ENCODE measurements around the gene NRG3.

The NRG3 gene

DNA sequence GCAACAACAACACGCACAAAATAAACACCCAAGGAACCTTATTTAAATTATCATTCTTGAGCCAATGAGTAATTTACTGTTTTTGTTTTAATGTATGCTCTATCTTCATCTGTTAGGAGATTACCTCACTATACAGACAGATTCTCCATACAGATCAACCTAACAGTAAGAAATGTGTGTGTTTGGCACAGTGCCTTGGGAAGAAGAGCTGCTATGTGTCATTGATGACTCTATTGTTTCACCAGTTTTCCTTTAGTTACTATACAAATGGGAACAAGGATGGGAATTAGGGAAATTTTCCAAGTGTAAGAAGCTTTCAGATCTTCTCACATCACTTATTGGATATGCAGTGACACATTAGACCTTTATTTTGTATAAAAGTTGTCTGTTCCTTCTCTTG lies 640.3 kb downstream of the NRG3 start:
- DNase-seq (ENCODE audit: extremely low read depth, insufficient read length) = no peak
- H3K4me3 ChIP-seq (replicated peaks; ENCODE audit: low read depth, low read length) = no peak overlapping the region
- TF ChIP-seq, protein P1, sequence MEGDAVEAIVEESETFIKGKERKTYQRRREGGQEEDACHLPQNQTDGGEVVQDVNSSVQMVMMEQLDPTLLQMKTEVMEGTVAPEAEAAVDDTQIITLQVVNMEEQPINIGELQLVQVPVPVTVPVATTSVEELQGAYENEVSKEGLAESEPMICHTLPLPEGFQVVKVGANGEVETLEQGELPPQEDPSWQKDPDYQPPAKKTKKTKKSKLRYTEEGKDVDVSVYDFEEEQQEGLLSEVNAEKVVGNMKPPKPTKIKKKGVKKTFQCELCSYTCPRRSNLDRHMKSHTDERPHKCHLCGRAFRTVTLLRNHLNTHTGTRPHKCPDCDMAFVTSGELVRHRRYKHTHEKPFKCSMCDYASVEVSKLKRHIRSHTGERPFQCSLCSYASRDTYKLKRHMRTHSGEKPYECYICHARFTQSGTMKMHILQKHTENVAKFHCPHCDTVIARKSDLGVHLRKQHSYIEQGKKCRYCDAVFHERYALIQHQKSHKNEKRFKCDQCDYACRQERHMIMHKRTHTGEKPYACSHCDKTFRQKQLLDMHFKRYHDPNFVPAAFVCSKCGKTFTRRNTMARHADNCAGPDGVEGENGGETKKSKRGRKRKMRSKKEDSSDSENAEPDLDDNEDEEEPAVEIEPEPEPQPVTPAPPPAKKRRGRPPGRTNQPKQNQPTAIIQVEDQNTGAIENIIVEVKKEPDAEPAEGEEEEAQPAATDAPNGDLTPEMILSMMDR (IDR thresholded peaks at IDR 0.05; ENCODE audit: insufficient read depth, low read length, poor library complexity, severe bottlenecking) = no peak
- H3K27me3 ChIP-seq (replicated peaks; ENCODE audit: control insufficient read depth, insufficient read depth, low read length) = no peaks in the 10 kb centered on the region
- no peaks in the 10 kb centered on the region for H3K36me3 ChIP-seq (ENCODE audit: control insufficient read depth, insufficient read depth, low read length)

DNA sequence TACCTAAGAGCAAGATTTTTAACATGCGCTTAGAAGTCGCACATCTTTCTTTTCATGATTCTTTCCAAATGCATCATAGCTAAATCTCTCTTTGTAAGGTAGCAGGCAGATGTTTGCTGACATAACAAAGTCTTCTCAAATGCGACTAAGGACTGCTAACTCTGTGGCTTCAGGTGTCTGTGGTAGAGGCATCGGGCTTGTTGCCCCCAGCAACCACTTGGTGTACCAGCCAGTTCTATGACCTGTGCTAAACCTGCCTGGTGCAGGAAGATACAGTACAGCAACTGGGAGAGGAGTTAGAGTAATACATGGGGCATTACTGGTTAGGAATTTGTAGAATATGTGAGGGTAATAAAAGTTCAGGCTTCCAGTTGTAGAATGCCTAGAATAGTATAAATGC lies 654.1 kb downstream of the NRG3 start:
- Histone ChIP-seq H3K27me3 (replicated peaks; ENCODE audit: control insufficient read depth, insufficient read depth, low read length) (no peaks in the 10 kb centered on the region), H3K36me3 (ENCODE audit: control insufficient read depth, insufficient read depth, low read length) (no peaks in the 10 kb centered on the region), H3K4me3 (replicated peaks; ENCODE audit: low read depth, low read length) (no peak overlapping the region)
- DNase-seq (ENCODE audit: extremely low read depth, insufficient read length) = no peak
- TF ChIP-seq, protein P1 (IDR thresholded peaks at IDR 0.05; ENCODE audit: insufficient read depth, low read length, poor library complexity, severe bottlenecking) = no peak

GRCh38 chr10:82535457-82535856 lies 660.5 kb downstream of the NRG3 start:
- Histone ChIP-seq H3K27me3 (replicated peaks; ENCODE audit: control insufficient read depth, insufficient read depth, low read length) (no peaks in the 10 kb centered on the region), H3K36me3 (ENCODE audit: control insufficient read depth, insufficient read depth, low read length) (no peaks in the 10 kb centered on the region), H3K4me3 (replicated peaks; ENCODE audit: low read depth, low read length) (no peak overlapping the region)
- TF ChIP-seq, protein P1 (IDR thresholded peaks at IDR 0.05; ENCODE audit: insufficient read depth, low read length, poor library complexity, severe bottlenecking) = no peak
- DNase-seq (ENCODE audit: extremely low read depth, insufficient read length) = no peak

GRCh38 chr10:82536668-82537067 lies 661.7 kb downstream of the NRG3 start:
- no peak for DNase-seq (ENCODE audit: extremely low read depth, insufficient read length)
- H3K4me3 ChIP-seq (replicated peaks; ENCODE audit: low read depth, low read length) = no peak overlapping the region
- no peaks in the 10 kb centered on the region for H3K36me3 ChIP-seq (ENCODE audit: control insufficient read depth, insufficient read depth, low read length)
- TF ChIP-seq, protein P1 (IDR thresholded peaks at IDR 0.05; ENCODE audit: insufficient read depth, low read length, poor library complexity, severe bottlenecking) = no peak
- H3K27me3 ChIP-seq (replicated peaks; ENCODE audit: control insufficient read depth, insufficient read depth, low read length) = no peaks in the 10 kb centered on the region

- Histone ChIP-seq H3K27me3 (replicated peaks; ENCODE audit: control insufficient read depth, insufficient read depth, low read length) (no peaks in the 10 kb centered on the region), H3K36me3 (ENCODE audit: control insufficient read depth, insufficient read depth, low read length) (no peaks in the 10 kb centered on the region), H3K4me3 (replicated peaks; ENCODE audit: low read depth, low read length) (no peak overlapping the region)
- TF ChIP-seq, protein P1 (IDR thresholded peaks at IDR 0.05; ENCODE audit: insufficient read depth, low read length, poor library complexity, severe bottlenecking) = no peak
- DNase-seq (ENCODE audit: extremely low read depth, insufficient read length) = no peak
Observed at GRCh38 chr10:82538272-82538671, 663.3 kb downstream of the NRG3 start.

GRCh38 chr10:82543631-82544030 lies 668.6 kb downstream of the NRG3 start:
- no peak for DNase-seq (ENCODE audit: extremely low read depth, insufficient read length)
- Histone ChIP-seq H3K4me3 (replicated peaks; ENCODE audit: low read depth, low read length) (no peak overlapping the region), H3K27me3 (replicated peaks; ENCODE audit: control insufficient read depth, insufficient read depth, low read length) (no peaks in the 10 kb centered on the region), H3K36me3 (ENCODE audit: control insufficient read depth, insufficient read depth, low read length) (no peaks in the 10 kb centered on the region)
- TF ChIP-seq, protein P1 (IDR thresholded peaks at IDR 0.05; ENCODE audit: insufficient read depth, low read length, poor library complexity, severe bottlenecking) = no peak
